Activated T-cell treated with anti-CD3 and anti-CD28 coated beads, Interleukin-2, amount 50 U/mL, for 72 hours (primary cell): ENCODE results near the gene COL19A1. TPM values are rescaled to one million over a fixed set of nuclear protein-coding genes. Genes with fewer than 3 reads are reported as not detected.

ENCODE experiments used
- ATAC-seq, 2 donors: fragments of 150-1000 bp; cut with Tn5 transposase; replicated peaks in 1 of 2; 2 replicates each; pipeline ENCODE4 v1.10.0; 2021; ENCODE audit warnings: moderate library complexity in 2 of 2, mild to moderate bottlenecking in 1 of 2
- DNase-seq, 2 donors: peaks; one replicate each; pipeline ENCODE4 v3.0.0; 2021 to 2022; ENCODE audit warnings: mixed read lengths in 1 of 2
- H3K27ac Mint-ChIP-seq: one replicate; pipeline ENCODE4 v1.8.0; 2022; ENCODE audit warnings: mild to moderate bottlenecking, moderate library complexity, mixed read lengths
- H3K27me3 Mint-ChIP-seq: one replicate; pipeline ENCODE4 v1.8.0; 2022; ENCODE audit warnings: low read depth, mixed read lengths
- H3K36me3 Mint-ChIP-seq, 2 donors: one replicate each; pipeline ENCODE4 v1.8.0; 2022; ENCODE audit warnings: mixed read lengths in 2 of 2, mild to moderate bottlenecking in 1 of 2; ENCODE audit not compliant: insufficient read depth in 2 of 2
- H3K4me1 Mint-ChIP-seq: one replicate; pipeline ENCODE4 v1.8.0; 2022; ENCODE audit warnings: low read depth, mixed read lengths
- H3K4me3 Mint-ChIP-seq, 2 donors: one replicate each; pipeline ENCODE4 v1.8.0; 2022; ENCODE audit warnings: mild to moderate bottlenecking in 2 of 2, mixed read lengths in 2 of 2, moderate library complexity in 2 of 2
- H3K9me3 Mint-ChIP-seq, 2 donors: one replicate each; pipeline ENCODE4 v1.8.0; 2022; ENCODE audit warnings: mixed read lengths in 2 of 2
- total RNA-seq, 2 donors: library from RNA; stranded (reverse); gene quantifications; one replicate each; pipeline ENCODE4 v1.2.3, GENCODE V29; 2022

The COL19A1 gene
- total RNA-seq, 2 donors from 2014 or later, result 0.19 to 0.26 TPM

- H3K4me3 Mint-ChIP-seq, result no peak overlapping the region
- H3K9me3 Mint-ChIP-seq, result no peaks in the 10 kb centered on the region
- H3K36me3 Mint-ChIP-seq, result no peaks in the 10 kb centered on the region
- no peaks in the 10 kb centered on the region for H3K4me1 Mint-ChIP-seq
- no peak for DNase-seq
- ATAC-seq, result no peak
- peaks cover 40% of the 10 kb centered on the region for H3K27me3 Mint-ChIP-seq
- H3K27ac Mint-ChIP-seq, result no peak overlapping the region
These were observed 23.2 kb upstream of the COL19A1 start for GRCh38 chr6:69843189-69843588.

- no peaks in the 10 kb centered on the region for H3K9me3 Mint-ChIP-seq
- no peak overlapping the region for H3K4me3 Mint-ChIP-seq
- H3K4me1 Mint-ChIP-seq, result no peaks in the 10 kb centered on the region
- ATAC-seq, result no peak
- H3K36me3 Mint-ChIP-seq, result no peaks in the 10 kb centered on the region
- no peak overlapping the region for H3K27ac Mint-ChIP-seq
- H3K27me3 Mint-ChIP-seq, result peaks cover 33% of the 10 kb centered on the region
- no peak for DNase-seq
These were observed 20.0 kb upstream of the COL19A1 start for GRCh38 chr6:69846312-69846711.

GRCh38 chr6:69846770-69847491 is 19.4 kb upstream of the COL19A1 start:
- H3K9me3 Mint-ChIP-seq, result no peaks in the 10 kb centered on the region

GRCh38 chr6:69847492-69847788 is 18.9 kb upstream of the COL19A1 start:
- DNase-seq, result no peak
- Mint-ChIP-seq H3K4me1 (no peaks in the 10 kb centered on the region), H3K4me3 (no peak overlapping the region), H3K36me3 (no peaks in the 10 kb centered on the region), H3K27ac (no peak overlapping the region), H3K9me3 (peaks cover 0 to 2% of the 10 kb centered on the region in 2 donors), H3K27me3 (peaks cover 25% of the 10 kb centered on the region)
- ATAC-seq, result no peak

More at GRCh38 chr6:69846770-69847491, 19.4 kb upstream of the COL19A1 start:
- ATAC-seq (no peak), DNase-seq (no peak)
- Mint-ChIP-seq H3K36me3 (no peaks in the 10 kb centered on the region), H3K4me3 (no peak overlapping the region), H3K4me1 (no peaks in the 10 kb centered on the region), H3K27me3 (peaks cover 27% of the 10 kb centered on the region), H3K27ac (no peak overlapping the region)

- DNase-seq (no peak), ATAC-seq (no peak)
- H3K27ac Mint-ChIP-seq, result no peak overlapping the region
These were observed 17.8 kb upstream of the COL19A1 start for GRCh38 chr6:69848552-69848951.

GRCh38 chr6:69852706-69853105 is 13.7 kb upstream of the COL19A1 start:
- Mint-ChIP-seq H3K36me3 (peaks cover 2 to 5% of the 10 kb centered on the region in 2 donors), H3K27me3 (peaks cover 23% of the 10 kb centered on the region), H3K4me1 (no peaks in the 10 kb centered on the region), H3K4me3 (no peak overlapping the region), H3K9me3 (peaks cover 4% of the 10 kb centered on the region in 2 donors), H3K27ac (no peak overlapping the region)
- no peak for DNase-seq
- ATAC-seq, result no peak

More at GRCh38 chr6:69848552-69848951, 17.8 kb upstream of the COL19A1 start:
- H3K36me3 Mint-ChIP-seq, result peaks cover 2 to 5% of the 10 kb centered on the region in 2 donors
- H3K27me3 Mint-ChIP-seq, result peaks cover 25% of the 10 kb centered on the region
- no peak overlapping the region for H3K4me3 Mint-ChIP-seq
- peaks cover 4% of the 10 kb centered on the region in 2 donors for H3K9me3 Mint-ChIP-seq
- H3K4me1 Mint-ChIP-seq, result no peaks in the 10 kb centered on the region

GRCh38 chr6:69861986-69862385 is 4.4 kb upstream of the COL19A1 start:
- Mint-ChIP-seq H3K4me1 (peaks cover 13% of the 10 kb centered on the region), H3K27ac (no peak overlapping the region), H3K4me3 (no peak overlapping the region), H3K36me3 (no peaks in the 10 kb centered on the region), H3K27me3 (peaks cover 18% of the 10 kb centered on the region), H3K9me3 (no peaks in the 10 kb centered on the region)
- no peak for ATAC-seq
- DNase-seq, result no peak

GRCh38 chr6:69863766-69864165 is 2.6 kb upstream of the COL19A1 start:
- DNase-seq (no peak), ATAC-seq (no peak)
- H3K36me3 Mint-ChIP-seq, result no peaks in the 10 kb centered on the region
- peaks cover 30% of the 10 kb centered on the region for H3K27me3 Mint-ChIP-seq
- H3K4me3 Mint-ChIP-seq, result no peak overlapping the region
- H3K9me3 Mint-ChIP-seq, result no peaks in the 10 kb centered on the region
- no peak overlapping the region for H3K27ac Mint-ChIP-seq
- H3K4me1 Mint-ChIP-seq, result peaks cover 27% of the 10 kb centered on the region

GRCh38 chr6:69865126-69865525 is 1.2 kb upstream of the COL19A1 start:
- H3K27ac Mint-ChIP-seq, result no peak overlapping the region
- H3K36me3 Mint-ChIP-seq, result no peaks in the 10 kb centered on the region
- no peak overlapping the region for H3K4me3 Mint-ChIP-seq
- DNase-seq, result no peak
- no peak for ATAC-seq
- H3K9me3 Mint-ChIP-seq, result no peaks in the 10 kb centered on the region
- H3K27me3 Mint-ChIP-seq, result peaks cover 38% of the 10 kb centered on the region
- peaks cover 31% of the 10 kb centered on the region for H3K4me1 Mint-ChIP-seq

- H3K36me3 Mint-ChIP-seq, result no peaks in the 10 kb centered on the region
- H3K27me3 Mint-ChIP-seq, result peaks cover 45% of the 10 kb centered on the region
- peak overlapping the region; percentile 50 for H3K27ac Mint-ChIP-seq
- ATAC-seq (peak; percentile 90 to 91), DNase-seq (peak; percentile 71 to 76)
- no peaks in the 10 kb centered on the region for H3K9me3 Mint-ChIP-seq
- peaks cover 31% of the 10 kb centered on the region for H3K4me1 Mint-ChIP-seq
- peak overlapping the region; percentile 79 to 88 for H3K4me3 Mint-ChIP-seq
These were observed 648 bp downstream of the COL19A1 start for GRCh38 chr6:69866770-69867638.

- peaks cover 45% of the 10 kb centered on the region for H3K27me3 Mint-ChIP-seq
- DNase-seq (no peak), ATAC-seq (no peak)
- peaks cover 31% of the 10 kb centered on the region for H3K4me1 Mint-ChIP-seq
- peak overlapping the region; percentile 79 to 88 for H3K4me3 Mint-ChIP-seq
- no peak overlapping the region for H3K27ac Mint-ChIP-seq
- H3K9me3 Mint-ChIP-seq, result no peaks in the 10 kb centered on the region
- H3K36me3 Mint-ChIP-seq, result no peaks in the 10 kb centered on the region
These were observed 1.3 kb downstream of the COL19A1 start for GRCh38 chr6:69867639-69867976.

- DNase-seq (no peak), ATAC-seq (no peak)
- no peaks in the 10 kb centered on the region for H3K9me3 Mint-ChIP-seq
- H3K4me1 Mint-ChIP-seq, result peaks cover 31% of the 10 kb centered on the region
- peaks cover 45% of the 10 kb centered on the region for H3K27me3 Mint-ChIP-seq
- peak overlapping the region; percentile 79 to 88 for H3K4me3 Mint-ChIP-seq
- H3K36me3 Mint-ChIP-seq, result no peaks in the 10 kb centered on the region
- no peak overlapping the region for H3K27ac Mint-ChIP-seq
These were observed 2.0 kb downstream of the COL19A1 start for GRCh38 chr6:69868252-69868804.

GRCh38 chr6:69868961-69869360 is 2.6 kb downstream of the COL19A1 start:
- Mint-ChIP-seq H3K27ac (no peak overlapping the region), H3K9me3 (no peaks in the 10 kb centered on the region), H3K36me3 (no peaks in the 10 kb centered on the region), H3K27me3 (peaks cover 42% of the 10 kb centered on the region), H3K4me3 (no peak overlapping the region), H3K4me1 (peaks cover 31% of the 10 kb centered on the region)
- DNase-seq, result no peak
- peak in 1 of 2 donors; percentile 27 for ATAC-seq
